KOPT-K1 (cell line): ENCODE measurements around the gene DNAJC15.

Source experiments
- H3K27ac ChIP-seq: fragments of 200-600 bp; sonication (generic); 2 replicates; pipeline ENCODE4 v1.5.1; 2016; ENCODE audit warnings: antibody characterized with exemption, mild to moderate bottlenecking, low read depth, low read length; ENCODE audit not compliant: poor library complexity, severe bottlenecking
- H3K36me3 ChIP-seq: fragments of 200-600 bp; sonication (generic); 2 replicates; pipeline ENCODE4 v1.5.1; 2017; ENCODE audit warnings: antibody characterized with exemption, mild to moderate bottlenecking, low read length, moderate library complexity; ENCODE audit not compliant: insufficient read depth
- H3K9me3 ChIP-seq: fragments of 200-600 bp; sonication (generic); 2 replicates; pipeline ENCODE4 v1.5.1; 2017; ENCODE audit warnings: antibody characterized with exemption, low read length, mild to moderate bottlenecking; ENCODE audit not compliant: insufficient read depth, poor library complexity, severe bottlenecking

Gene DNAJC15

GRCh38 chr13:42994878-42995277, 28.5 kb upstream of the DNAJC15 start:
- H3K27ac ChIP-seq, result peak overlapping the region; percentile 28
- no peaks in the 10 kb centered on the region for H3K36me3 ChIP-seq
- no peaks in the 10 kb centered on the region for H3K9me3 ChIP-seq

GRCh38 chr13:42996584-42996983, 26.8 kb upstream of the DNAJC15 start:
- H3K9me3 ChIP-seq, result no peaks in the 10 kb centered on the region
- no peak overlapping the region for H3K27ac ChIP-seq
- no peaks in the 10 kb centered on the region for H3K36me3 ChIP-seq

- Histone ChIP-seq H3K9me3 (peaks cover 2% of the 10 kb centered on the region), H3K36me3 (no peaks in the 10 kb centered on the region), H3K27ac (no peak overlapping the region)
Observed at GRCh38 chr13:42997381-42997780, 26.0 kb upstream of the DNAJC15 start.

GRCh38 chr13:42999491-42999890, 23.9 kb upstream of the DNAJC15 start:
- Histone ChIP-seq H3K9me3 (peaks cover 10% of the 10 kb centered on the region), H3K36me3 (no peaks in the 10 kb centered on the region), H3K27ac (no peak overlapping the region)

GRCh38 chr13:43000676-43001075, 22.7 kb upstream of the DNAJC15 start:
- Histone ChIP-seq H3K36me3 (no peaks in the 10 kb centered on the region), H3K9me3 (peaks cover 10% of the 10 kb centered on the region), H3K27ac (no peak overlapping the region)

- Histone ChIP-seq H3K27ac (no peak overlapping the region), H3K36me3 (no peaks in the 10 kb centered on the region), H3K9me3 (peaks cover 10% of the 10 kb centered on the region)
Observed at GRCh38 chr13:43002021-43002420, 21.4 kb upstream of the DNAJC15 start.

- peaks cover 10% of the 10 kb centered on the region for H3K9me3 ChIP-seq
- no peak overlapping the region for H3K27ac ChIP-seq
Observed at GRCh38 chr13:43003010-43003409, 20.4 kb upstream of the DNAJC15 start.

GRCh38 chr13:43003729-43004128, 19.7 kb upstream of the DNAJC15 start:
- Histone ChIP-seq H3K27ac (no peak overlapping the region), H3K36me3 (no peaks in the 10 kb centered on the region), H3K9me3 (peaks cover 10% of the 10 kb centered on the region)

More at GRCh38 chr13:43003010-43003409, 20.4 kb upstream of the DNAJC15 start:
- H3K36me3 ChIP-seq, result no peaks in the 10 kb centered on the region

GRCh38 chr13:43005460-43006236, 17.7 kb upstream of the DNAJC15 start:
- Histone ChIP-seq H3K27ac (no peak overlapping the region), H3K36me3 (no peaks in the 10 kb centered on the region), H3K9me3 (peaks cover 10% of the 10 kb centered on the region)

GRCh38 chr13:43006893-43007631, 16.3 kb upstream of the DNAJC15 start:
- Histone ChIP-seq H3K27ac (no peak overlapping the region), H3K36me3 (no peaks in the 10 kb centered on the region), H3K9me3 (peaks cover 10% of the 10 kb centered on the region)

GRCh38 chr13:43008596-43008995, 14.8 kb upstream of the DNAJC15 start:
- H3K36me3 ChIP-seq, result no peaks in the 10 kb centered on the region
- H3K27ac ChIP-seq, result no peak overlapping the region
- H3K9me3 ChIP-seq, result no peaks in the 10 kb centered on the region

GRCh38 chr13:43009506-43009905, 13.9 kb upstream of the DNAJC15 start:
- H3K27ac ChIP-seq, result no peak overlapping the region
- H3K9me3 ChIP-seq, result no peaks in the 10 kb centered on the region
- H3K36me3 ChIP-seq, result no peaks in the 10 kb centered on the region

GRCh38 chr13:43014162-43014561, 9.2 kb upstream of the DNAJC15 start:
- Histone ChIP-seq H3K36me3 (no peaks in the 10 kb centered on the region), H3K27ac (no peak overlapping the region), H3K9me3 (no peaks in the 10 kb centered on the region)

- H3K9me3 ChIP-seq, result no peaks in the 10 kb centered on the region
- H3K36me3 ChIP-seq, result no peaks in the 10 kb centered on the region
- no peak overlapping the region for H3K27ac ChIP-seq
Observed at GRCh38 chr13:43016226-43016625, 7.2 kb upstream of the DNAJC15 start.

- no peaks in the 10 kb centered on the region for H3K36me3 ChIP-seq
- H3K9me3 ChIP-seq, result no peaks in the 10 kb centered on the region
- no peak overlapping the region for H3K27ac ChIP-seq
Observed at GRCh38 chr13:43019811-43020210, 3.6 kb upstream of the DNAJC15 start.

- no peak overlapping the region for H3K27ac ChIP-seq
- H3K9me3 ChIP-seq, result no peaks in the 10 kb centered on the region
- H3K36me3 ChIP-seq, result no peaks in the 10 kb centered on the region
Observed at GRCh38 chr13:43020794-43021193, 2.6 kb upstream of the DNAJC15 start.
